ENCODE results near the gene BTN1A1.
"Not testable (repeated sequence)": the region's sequence is repeated elsewhere in the genome, so short reads cannot be mapped to it uniquely, and the experiment has no call there.

The BTN1A1 gene

GRCh38 chr6:26541579-26541978, 41.5 kb downstream of the BTN1A1 start:
- no peak for DNase-seq

- DNase-seq: no peak
These were observed 43.9 kb downstream of the BTN1A1 start for GRCh38 chr6:26543953-26544352.

- no peak for DNase-seq
These were observed 44.4 kb downstream of the BTN1A1 start for GRCh38 chr6:26544473-26544872.

- DNase-seq: no peak
These were observed 45.5 kb downstream of the BTN1A1 start for GRCh38 chr6:26545627-26546026.

- not testable (repeated sequence) for DNase-seq
These were observed 47.3 kb downstream of the BTN1A1 start for GRCh38 chr6:26547363-26547762.

- peak; percentile 64 for DNase-seq
These were observed 50.3 kb downstream of the BTN1A1 start for GRCh38 chr6:26550250-26550993.

GRCh38 chr6:26552205-26552604, 52.1 kb downstream of the BTN1A1 start:
- no peak for DNase-seq

- no peak for DNase-seq
These were observed 52.6 kb downstream of the BTN1A1 start for GRCh38 chr6:26552640-26553188.

- peak; percentile 90 for DNase-seq
These were observed 53.1 kb downstream of the BTN1A1 start for GRCh38 chr6:26553264-26553634.

GRCh38 chr6:26553635-26554446, 53.7 kb downstream of the BTN1A1 start:
- peak; percentile 91 for DNase-seq

GRCh38 chr6:26554447-26554696, 54.3 kb downstream of the BTN1A1 start:
- DNase-seq: no peak

- peak; percentile 87 for DNase-seq
These were observed 54.8 kb downstream of the BTN1A1 start for GRCh38 chr6:26554697-26555504.

- no peak for DNase-seq
These were observed 55.6 kb downstream of the BTN1A1 start for GRCh38 chr6:26555505-26556262.

GRCh38 chr6:26556263-26557070, 56.4 kb downstream of the BTN1A1 start:
- peak; percentile 88 for DNase-seq
